Measurements from ENCODE around the gene TMCO4. TPM values are rescaled to one million over a fixed set of nuclear protein-coding genes. Genes with fewer than 3 reads are reported as not detected.

TMCO4 gene
- total and polyA plus RNA-seq, 12 donors = 6.1 to 12.2 (median 8.0) TPM

GRCh38 chr1:19773485-19773884, 26.2 kb downstream of the TMCO4 start:
- ATAC-seq = no peak
- no peak for DNase-seq
- 88 to 90% methylated on average over 4 of the region's 4 CpGs for WGBS, 2 donors
- H3K27me3 ChIP-seq = no peaks in the 10 kb centered on the region
- H3K9me3 ChIP-seq = peaks cover 0 to 6% (median 0%) of the 10 kb centered on the region in 11 donors
- intact Hi-C loops (cut with DNase I) = no loop called here
- H3K4me1 ChIP-seq = no peaks in the 10 kb centered on the region
- TF ChIP-seq CTCF (IDR thresholded peaks at IDR 0.05) = no peak
- no peak overlapping the region for H3K4me3 ChIP-seq
- peaks cover 0 to 84% (median 3%) of the 10 kb centered on the region in 9 donors for H3K36me3 ChIP-seq
- no peak overlapping the region for H3K27ac ChIP-seq

GRCh38 chr1:19772053-19772452, 27.7 kb downstream of the TMCO4 start:
- Histone ChIP-seq H3K9me3 (peaks cover 0 to 1% (median 0%) of the 10 kb centered on the region in 11 donors), H3K4me1 (no peaks in the 10 kb centered on the region), H3K4me3 (no peak overlapping the region), H3K27me3 (no peaks in the 10 kb centered on the region), H3K36me3 (peaks cover 0 to 79% (median 3%) of the 10 kb centered on the region in 9 donors), H3K27ac (no peak overlapping the region)
- DNase-seq (no peak), ATAC-seq (no peak)
- no peak for TF ChIP-seq CTCF (IDR thresholded peaks at IDR 0.05)
- 87 to 88% methylated on average over 9 of the region's 9 CpGs for WGBS, 2 donors
- intact Hi-C loops (cut with DNase I) = no loop called here

GRCh38 chr1:19771350-19771749, 28.4 kb downstream of the TMCO4 start:
- intact Hi-C loops (cut with DNase I) = no loop called here
- Histone ChIP-seq H3K27ac (no peak overlapping the region), H3K36me3 (peaks cover 0 to 79% (median 3%) of the 10 kb centered on the region in 9 donors), H3K4me1 (no peaks in the 10 kb centered on the region), H3K4me3 (no peak overlapping the region), H3K27me3 (no peaks in the 10 kb centered on the region), H3K9me3 (no peaks in the 10 kb centered on the region)
- DNase-seq (no peak), ATAC-seq (no peak)
- WGBS, 2 donors = 94 to 95% methylated on average over 6 of the region's 6 CpGs
- no peak for TF ChIP-seq CTCF (IDR thresholded peaks at IDR 0.05)

GRCh38 chr1:19770436-19771190, 29.1 kb downstream of the TMCO4 start:
- H3K27ac ChIP-seq = no peak overlapping the region
- H3K36me3 ChIP-seq = peaks cover 0 to 74% (median 3%) of the 10 kb centered on the region in 9 donors
- no peak overlapping the region for H3K4me3 ChIP-seq
- DNase-seq = no peak
- intact Hi-C loops (cut with DNase I) = no loop called here
- WGBS, 2 donors = 79 to 82% methylated on average over 10 of the region's 10 CpGs
- peaks cover 0 to 5% (median 0%) of the 10 kb centered on the region in 9 donors for H3K4me1 ChIP-seq
- TF ChIP-seq CTCF (IDR thresholded peaks at IDR 0.05) = no peak
- no peak for ATAC-seq
- H3K9me3 ChIP-seq = no peaks in the 10 kb centered on the region
- no peaks in the 10 kb centered on the region for H3K27me3 ChIP-seq
